LNCaP clone FGC (cell line): Measurements from ENCODE around the gene SLC6A12.
"Not testable (repeated sequence)": the region's sequence is repeated elsewhere in the genome, so short reads cannot be mapped to it uniquely, and the experiment has no call there.

ENCODE experiments used
- DNase-seq: peaks from one replicate; pipeline ENCODE4 v3.0.0-alpha.2; 2011; ENCODE audit warnings: low read depth
- H3K4me3 ChIP-seq: 2 replicates; pipeline ENCODE4 v1.5.1; 2011; ENCODE audit warnings: mild to moderate bottlenecking, low read depth, low read length, control low read depth
- TF ChIP-seq, protein P1 (sequence below): IDR thresholded peaks from 2 replicates; pipeline ENCODE4 v1.5.1; 2012; ENCODE audit warnings: mild to moderate bottlenecking; ENCODE audit not compliant: control insufficient read depth, insufficient read depth; ENCODE audit errors: extremely low read depth

Gene SLC6A12

DNA sequence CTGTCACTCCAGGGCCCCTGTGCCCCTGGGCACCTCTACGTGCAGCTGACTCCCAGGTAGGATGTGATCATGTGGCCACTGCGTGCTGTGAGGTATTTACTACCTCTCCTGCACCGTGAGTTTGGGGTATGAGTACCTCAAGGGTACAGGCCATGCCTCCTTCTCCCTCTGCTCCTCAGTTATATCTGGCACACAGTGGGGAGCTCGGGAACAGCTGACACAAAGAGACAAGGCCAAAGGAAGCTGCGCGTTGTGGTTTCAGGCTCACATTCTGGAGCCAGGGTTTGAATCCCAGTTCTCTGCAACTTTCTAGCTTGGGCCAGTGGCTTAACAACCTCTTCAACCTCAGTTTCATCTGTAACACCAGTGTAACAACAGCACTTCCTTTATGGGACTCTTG is 7.8 kb upstream of the SLC6A12 start:
- no peak overlapping the region for H3K4me3 ChIP-seq
- TF ChIP-seq, protein P1, sequence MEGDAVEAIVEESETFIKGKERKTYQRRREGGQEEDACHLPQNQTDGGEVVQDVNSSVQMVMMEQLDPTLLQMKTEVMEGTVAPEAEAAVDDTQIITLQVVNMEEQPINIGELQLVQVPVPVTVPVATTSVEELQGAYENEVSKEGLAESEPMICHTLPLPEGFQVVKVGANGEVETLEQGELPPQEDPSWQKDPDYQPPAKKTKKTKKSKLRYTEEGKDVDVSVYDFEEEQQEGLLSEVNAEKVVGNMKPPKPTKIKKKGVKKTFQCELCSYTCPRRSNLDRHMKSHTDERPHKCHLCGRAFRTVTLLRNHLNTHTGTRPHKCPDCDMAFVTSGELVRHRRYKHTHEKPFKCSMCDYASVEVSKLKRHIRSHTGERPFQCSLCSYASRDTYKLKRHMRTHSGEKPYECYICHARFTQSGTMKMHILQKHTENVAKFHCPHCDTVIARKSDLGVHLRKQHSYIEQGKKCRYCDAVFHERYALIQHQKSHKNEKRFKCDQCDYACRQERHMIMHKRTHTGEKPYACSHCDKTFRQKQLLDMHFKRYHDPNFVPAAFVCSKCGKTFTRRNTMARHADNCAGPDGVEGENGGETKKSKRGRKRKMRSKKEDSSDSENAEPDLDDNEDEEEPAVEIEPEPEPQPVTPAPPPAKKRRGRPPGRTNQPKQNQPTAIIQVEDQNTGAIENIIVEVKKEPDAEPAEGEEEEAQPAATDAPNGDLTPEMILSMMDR = no peak
- no peak for DNase-seq

DNA sequence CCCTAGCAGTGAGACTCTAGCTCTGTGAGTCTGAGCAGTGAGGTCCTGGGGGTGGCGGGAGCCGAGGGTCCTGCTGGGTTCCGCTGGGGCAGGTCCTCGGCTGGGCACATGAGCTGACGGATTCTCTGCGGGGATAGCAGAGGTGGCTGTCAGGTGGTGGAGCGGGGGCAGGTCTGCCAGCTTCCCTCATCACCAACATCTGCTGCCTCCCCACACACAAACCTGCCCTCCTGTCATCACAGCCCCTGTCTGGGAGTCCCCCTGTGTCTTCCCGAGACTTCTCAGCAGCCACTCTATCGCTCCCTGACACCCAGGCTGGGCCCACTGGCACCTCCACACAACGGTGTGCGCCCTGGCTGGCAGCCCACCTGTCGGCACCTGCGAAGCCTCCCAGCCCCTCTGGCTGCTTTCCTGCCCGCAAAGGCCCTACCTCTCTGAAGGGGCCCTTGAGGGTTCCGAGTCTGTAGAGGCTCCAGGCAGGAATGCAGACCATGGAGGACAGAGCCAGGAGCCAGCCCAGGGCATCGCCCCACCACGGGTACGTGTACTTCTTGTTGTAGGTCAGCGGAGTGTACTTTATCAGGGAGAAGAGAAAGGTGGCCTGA is 7.1 kb upstream of the SLC6A12 start:
- TF ChIP-seq, protein P1 = no peak
- DNase-seq = no peak
- H3K4me3 ChIP-seq = no peak overlapping the region

DNA sequence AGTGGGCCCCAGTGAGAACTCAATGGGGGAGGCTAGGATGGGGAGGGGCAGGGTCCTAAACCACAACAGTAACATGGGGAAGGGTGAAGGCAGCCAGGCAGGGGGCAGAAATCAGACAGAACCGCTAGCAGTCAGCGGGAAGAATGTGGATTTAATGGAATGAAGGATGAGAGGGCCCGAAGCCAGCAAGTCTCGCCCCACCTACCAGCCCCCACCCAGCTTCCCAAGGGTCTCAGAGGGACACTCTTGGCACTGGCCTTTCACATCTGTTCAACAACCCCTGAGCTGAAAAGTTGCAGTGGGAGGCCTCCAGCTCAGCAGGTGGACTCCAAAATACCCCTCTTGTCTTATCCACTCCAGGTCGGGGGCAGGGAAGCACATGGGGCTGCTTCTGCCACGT is 6.5 kb upstream of the SLC6A12 start:
- TF ChIP-seq, protein P1 = no peak
- DNase-seq = no peak
- H3K4me3 ChIP-seq = no peak overlapping the region

DNA sequence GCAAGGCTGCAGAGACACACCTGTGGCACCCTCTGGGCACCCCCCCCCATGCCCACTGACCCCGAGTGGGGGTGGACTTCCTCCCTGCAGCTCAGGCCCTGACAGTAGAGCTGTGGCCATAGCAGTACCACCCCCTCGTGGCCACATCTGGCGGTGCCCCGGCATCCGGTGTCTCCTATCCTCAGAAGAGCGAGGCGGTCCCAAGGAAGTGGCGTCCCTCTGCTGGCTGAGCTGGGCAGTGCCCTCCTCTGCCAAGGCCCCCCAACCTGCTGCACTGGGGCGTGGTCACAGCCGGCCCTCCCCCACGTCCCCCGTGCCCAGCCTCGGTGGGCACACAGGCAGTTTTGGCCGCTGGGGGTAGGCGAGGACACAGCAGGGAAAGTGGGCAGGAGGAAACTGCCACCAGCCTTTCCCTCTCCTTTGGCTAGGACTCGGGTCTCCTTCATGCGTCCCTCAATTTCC is 6.0 kb upstream of the SLC6A12 start:
- DNase-seq = no peak
- TF ChIP-seq, protein P1 = peak; percentile 86
- H3K4me3 ChIP-seq = no peak overlapping the region

DNA sequence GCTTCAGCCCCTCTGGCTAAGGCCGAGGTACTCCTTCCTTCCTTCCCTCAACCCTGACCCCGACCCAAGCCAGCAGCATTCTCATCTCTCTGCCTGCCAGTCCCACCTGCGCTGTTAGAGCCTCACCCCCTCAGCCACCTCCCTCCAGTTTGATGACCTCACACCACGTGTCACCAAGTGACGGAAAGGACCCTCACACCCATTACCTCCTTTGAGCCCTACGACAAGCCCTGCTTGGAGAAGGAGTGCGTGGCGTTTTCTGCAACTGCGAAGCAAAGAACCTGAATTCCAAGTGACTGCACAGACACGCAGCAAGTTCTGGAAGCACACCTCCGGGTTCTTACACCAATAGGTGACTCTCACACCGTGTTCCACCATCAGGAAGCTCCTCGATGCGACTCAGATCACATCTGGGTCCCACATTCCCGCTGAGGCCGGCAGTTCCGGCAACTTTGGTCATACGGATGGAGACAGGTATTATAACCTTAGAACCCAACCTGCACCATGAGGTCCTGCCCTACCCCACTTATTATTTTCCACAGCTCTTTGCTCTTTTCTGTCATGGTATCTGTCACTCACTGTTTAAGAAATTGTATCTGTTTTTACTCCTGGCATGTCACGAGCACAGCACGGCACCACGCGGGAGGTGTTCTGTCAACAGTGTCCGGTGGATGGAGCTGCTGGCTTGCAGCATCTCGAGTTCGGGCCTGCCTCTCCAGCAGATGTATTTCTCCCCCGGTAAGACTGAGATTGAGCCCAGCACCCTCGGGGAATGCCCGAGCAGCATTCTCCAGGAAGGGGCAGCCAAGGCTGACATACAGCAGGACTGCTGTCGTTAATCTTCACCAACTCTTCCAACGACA is 5.0 kb upstream of the SLC6A12 start:
- TF ChIP-seq, protein P1 = no peak
- no peak overlapping the region for H3K4me3 ChIP-seq
- DNase-seq = no peak

DNA sequence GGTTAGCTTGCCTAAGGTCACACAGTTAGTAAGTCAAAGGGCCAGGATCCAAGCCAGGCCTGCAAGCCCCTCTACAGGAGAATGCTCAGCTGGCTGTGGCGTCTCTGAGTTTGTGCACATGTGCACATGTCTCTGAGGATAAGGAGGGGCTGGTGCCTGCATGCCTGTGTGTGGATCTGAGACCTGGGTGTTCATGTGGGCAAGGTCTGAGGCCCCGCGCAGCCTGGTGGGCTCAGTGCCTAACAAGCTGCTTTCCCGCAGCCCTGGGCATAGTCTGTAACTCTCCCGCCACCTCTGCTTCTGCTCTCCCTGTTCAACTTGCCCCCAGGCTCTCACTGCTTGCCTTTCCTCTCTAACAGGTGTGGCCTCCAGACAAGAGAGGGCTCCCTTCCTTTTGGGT is 4.3 kb upstream of the SLC6A12 start:
- TF ChIP-seq, protein P1 = no peak
- no peak for DNase-seq
- no peak overlapping the region for H3K4me3 ChIP-seq

DNA sequence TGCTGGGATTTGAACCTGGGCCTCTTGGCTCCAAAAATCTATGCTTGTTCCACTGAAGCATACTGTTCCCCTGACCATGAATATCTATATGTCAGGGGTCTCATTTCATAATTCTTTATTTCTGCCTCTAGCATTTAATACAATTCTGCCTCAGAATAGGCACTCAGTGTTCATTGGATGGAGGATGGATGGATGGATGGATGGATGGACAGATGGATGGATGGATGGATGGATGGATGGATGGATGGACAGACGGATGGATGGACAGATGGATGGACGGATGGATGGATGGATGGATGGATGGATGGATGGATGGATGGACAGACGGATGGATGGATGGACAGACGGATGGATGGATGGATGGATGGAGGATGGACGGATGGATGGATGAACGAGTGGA is 3.1 kb upstream of the SLC6A12 start:
- DNase-seq, H3K4me3 ChIP-seq: not testable (repeated sequence)
